ENCODE data around the gene REXO2. TPM values are rescaled to one million over a fixed set of nuclear protein-coding genes. Genes with fewer than 3 reads are reported as not detected.

Gene REXO2
- total and polyA plus RNA-seq, 10 donors: 46.4 to 118 (median 74.2) TPM

DNA sequence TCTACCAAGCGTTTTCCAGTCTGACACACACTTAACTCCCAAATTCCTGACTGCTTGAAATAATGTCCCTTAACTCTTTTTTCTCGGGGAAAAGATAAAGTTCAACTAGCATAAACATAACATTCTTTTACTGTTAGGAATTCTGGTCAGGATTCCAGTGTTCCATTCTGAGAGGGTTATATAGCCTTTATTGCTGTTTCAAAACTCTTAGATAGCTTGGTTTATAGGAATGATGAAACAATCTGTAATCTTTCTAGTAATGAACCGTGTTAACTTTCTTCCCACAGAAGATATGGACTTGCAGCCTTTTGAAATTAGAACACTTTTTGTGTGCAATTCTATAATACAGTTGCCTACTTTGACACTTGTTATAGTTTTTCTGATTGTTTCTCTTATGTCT is 8.6 kb downstream of the REXO2 start:
- H3K4me3 ChIP-seq: no peak overlapping the region
- H3K4me1 ChIP-seq: peaks cover 0 to 3% (median 0%) of the 10 kb centered on the region in 6 donors
- WGBS, 5 donors: 82 to 87% (median 84%) methylated on average over 3 of the region's 3 CpGs
- DNase-seq: no peak
- H3K9me3 ChIP-seq: no peaks in the 10 kb centered on the region
- H3K27me3 ChIP-seq (replicated peaks in 1 of 7): no peaks in the 10 kb centered on the region
- intact Hi-C loops (cut with DNase I; ENCODE audit: low total_unique reads): no loop called here
- no peak overlapping the region for H3K27ac ChIP-seq
- TF ChIP-seq POLR2AphosphoS5 (IDR thresholded peaks at IDR 0.05): no peak
- TF ChIP-seq, protein P1, sequence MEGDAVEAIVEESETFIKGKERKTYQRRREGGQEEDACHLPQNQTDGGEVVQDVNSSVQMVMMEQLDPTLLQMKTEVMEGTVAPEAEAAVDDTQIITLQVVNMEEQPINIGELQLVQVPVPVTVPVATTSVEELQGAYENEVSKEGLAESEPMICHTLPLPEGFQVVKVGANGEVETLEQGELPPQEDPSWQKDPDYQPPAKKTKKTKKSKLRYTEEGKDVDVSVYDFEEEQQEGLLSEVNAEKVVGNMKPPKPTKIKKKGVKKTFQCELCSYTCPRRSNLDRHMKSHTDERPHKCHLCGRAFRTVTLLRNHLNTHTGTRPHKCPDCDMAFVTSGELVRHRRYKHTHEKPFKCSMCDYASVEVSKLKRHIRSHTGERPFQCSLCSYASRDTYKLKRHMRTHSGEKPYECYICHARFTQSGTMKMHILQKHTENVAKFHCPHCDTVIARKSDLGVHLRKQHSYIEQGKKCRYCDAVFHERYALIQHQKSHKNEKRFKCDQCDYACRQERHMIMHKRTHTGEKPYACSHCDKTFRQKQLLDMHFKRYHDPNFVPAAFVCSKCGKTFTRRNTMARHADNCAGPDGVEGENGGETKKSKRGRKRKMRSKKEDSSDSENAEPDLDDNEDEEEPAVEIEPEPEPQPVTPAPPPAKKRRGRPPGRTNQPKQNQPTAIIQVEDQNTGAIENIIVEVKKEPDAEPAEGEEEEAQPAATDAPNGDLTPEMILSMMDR (IDR thresholded peaks at IDR 0.05 in 8 of 11, conservative IDR thresholded peaks at IDR 0.05 in 3 of 11): no peak
- no peak for TF ChIP-seq POLR2A (IDR thresholded peaks at IDR 0.05)
- peaks cover 3 to 89% (median 36%) of the 10 kb centered on the region in 6 donors for H3K36me3 ChIP-seq

DNA sequence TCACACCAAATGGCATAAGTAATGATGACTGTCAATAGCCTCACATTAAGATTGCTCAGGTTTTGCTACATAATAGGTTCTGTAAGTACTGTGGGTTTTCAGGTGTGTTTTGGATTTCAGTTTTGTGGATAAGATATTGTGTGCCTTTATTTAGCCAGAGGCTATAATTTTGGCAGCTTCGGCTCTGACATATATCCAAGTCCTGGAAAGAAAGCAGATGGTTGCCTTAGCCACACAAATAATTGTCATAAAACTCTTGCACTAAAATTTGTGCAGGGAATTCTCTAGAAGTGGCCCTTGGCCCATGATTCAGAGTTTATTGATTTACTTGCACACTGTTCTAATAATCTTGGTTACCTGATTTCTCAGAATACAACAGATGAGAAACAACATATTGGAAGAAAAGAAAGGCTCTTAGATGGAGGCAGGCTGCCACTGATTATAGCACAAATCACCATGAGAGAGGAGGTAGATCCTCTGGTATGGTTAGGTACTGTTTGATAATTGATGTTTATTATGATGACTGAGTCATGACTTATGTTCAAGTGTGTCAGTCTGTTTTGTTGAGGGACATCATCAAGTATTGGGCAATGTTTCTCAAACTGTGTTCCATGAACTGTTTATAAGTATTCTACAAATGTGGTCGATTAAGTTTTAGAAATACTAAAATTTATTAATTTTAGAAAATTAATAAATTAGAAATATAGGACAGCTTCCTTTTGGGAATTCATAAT is 9.6 kb downstream of the REXO2 start:
- intact Hi-C loops (cut with DNase I; ENCODE audit: low total_unique reads): no loop called here
- Histone ChIP-seq H3K36me3 (peaks cover 3 to 96% (median 35%) of the 10 kb centered on the region in 6 donors), H3K4me1 (peaks cover 0 to 3% (median 0%) of the 10 kb centered on the region in 6 donors), H3K27me3 (replicated peaks in 1 of 7) (no peaks in the 10 kb centered on the region), H3K4me3 (no peak overlapping the region), H3K9me3 (no peaks in the 10 kb centered on the region), H3K27ac (no peak overlapping the region)
- DNase-seq: no peak
- 92 to 99% (median 94%) methylated on average over 2 of the region's 2 CpGs for WGBS, 5 donors
- TF ChIP-seq POLR2A (IDR thresholded peaks at IDR 0.05): no peak
- TF ChIP-seq, protein P1 (IDR thresholded peaks at IDR 0.05 in 8 of 11, conservative IDR thresholded peaks at IDR 0.05 in 3 of 11): no peak

DNA sequence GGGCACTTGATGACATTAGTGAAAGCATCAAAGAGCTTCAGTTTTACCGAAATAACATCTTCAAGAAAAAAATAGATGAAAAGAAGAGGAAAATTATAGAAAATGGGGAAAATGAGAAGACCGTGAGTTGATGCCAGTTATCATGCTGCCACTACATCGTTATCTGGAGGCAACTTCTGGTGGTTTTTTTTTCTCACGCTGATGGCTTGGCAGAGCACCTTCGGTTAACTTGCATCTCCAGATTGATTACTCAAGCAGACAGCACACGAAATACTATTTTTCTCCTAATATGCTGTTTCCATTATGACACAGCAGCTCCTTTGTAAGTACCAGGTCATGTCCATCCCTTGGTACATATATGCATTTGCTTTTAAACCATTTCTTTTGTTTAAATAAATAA is 10.6 kb downstream of the REXO2 start:
- Histone ChIP-seq H3K4me1 (no peaks in the 10 kb centered on the region), H3K9me3 (no peaks in the 10 kb centered on the region), H3K4me3 (no peak overlapping the region), H3K36me3 (peaks cover 3 to 87% (median 29%) of the 10 kb centered on the region in 6 donors), H3K27me3 (replicated peaks in 1 of 7) (no peaks in the 10 kb centered on the region), H3K27ac (no peak overlapping the region)
- 88 to 96% (median 93%) methylated on average over 6 of the region's 6 CpGs for WGBS, 5 donors
- no peak for DNase-seq
- TF ChIP-seq POLR2A (IDR thresholded peaks at IDR 0.05) (no peak), POLR2AphosphoS5 (IDR thresholded peaks at IDR 0.05) (no peak)
- TF ChIP-seq, protein P1 (IDR thresholded peaks at IDR 0.05 in 8 of 11, conservative IDR thresholded peaks at IDR 0.05 in 3 of 11): no peak
- intact Hi-C loops (cut with DNase I; ENCODE audit: low total_unique reads): no loop called here

DNA sequence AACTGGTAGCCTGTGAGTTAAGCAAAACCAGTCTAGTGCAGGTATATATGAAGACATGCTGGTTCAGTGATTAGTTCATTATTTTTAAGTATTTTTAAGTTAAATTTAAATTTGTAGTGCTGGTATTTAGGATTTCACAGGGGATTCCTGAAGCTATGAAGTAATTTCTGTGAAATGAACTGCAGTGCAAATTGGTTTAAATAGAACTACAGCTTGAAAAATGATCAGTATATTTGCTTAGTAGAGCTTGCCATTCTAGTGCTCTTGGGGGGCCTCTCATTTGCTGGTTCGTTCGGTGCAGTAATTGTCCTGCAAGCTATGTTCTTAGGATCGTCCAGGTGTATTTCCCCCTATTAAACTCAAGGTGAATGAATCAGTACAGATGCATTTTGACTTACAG is 13.1 kb downstream of the REXO2 start:
- intact Hi-C loops (cut with DNase I; ENCODE audit: low total_unique reads): no loop called here
- H3K27ac ChIP-seq: no peak overlapping the region
- H3K27me3 ChIP-seq (replicated peaks in 1 of 7): no peaks in the 10 kb centered on the region
- WGBS, 5 donors: 92 to 95% (median 95%) methylated on average over 3 of the region's 3 CpGs
- H3K9me3 ChIP-seq: no peaks in the 10 kb centered on the region
- no peaks in the 10 kb centered on the region for H3K4me1 ChIP-seq
- H3K4me3 ChIP-seq: no peak overlapping the region
- peaks cover 3 to 79% (median 27%) of the 10 kb centered on the region in 6 donors for H3K36me3 ChIP-seq
- no peak for DNase-seq
- TF ChIP-seq POLR2AphosphoS5 (IDR thresholded peaks at IDR 0.05): no peak
- TF ChIP-seq, protein P1 (IDR thresholded peaks at IDR 0.05 in 8 of 11, conservative IDR thresholded peaks at IDR 0.05 in 3 of 11): no peak
- no peak for TF ChIP-seq POLR2A (IDR thresholded peaks at IDR 0.05)

Data from spleen (tissue), 11 donors.